ENCODE data around the gene FLOT1.

DNA sequence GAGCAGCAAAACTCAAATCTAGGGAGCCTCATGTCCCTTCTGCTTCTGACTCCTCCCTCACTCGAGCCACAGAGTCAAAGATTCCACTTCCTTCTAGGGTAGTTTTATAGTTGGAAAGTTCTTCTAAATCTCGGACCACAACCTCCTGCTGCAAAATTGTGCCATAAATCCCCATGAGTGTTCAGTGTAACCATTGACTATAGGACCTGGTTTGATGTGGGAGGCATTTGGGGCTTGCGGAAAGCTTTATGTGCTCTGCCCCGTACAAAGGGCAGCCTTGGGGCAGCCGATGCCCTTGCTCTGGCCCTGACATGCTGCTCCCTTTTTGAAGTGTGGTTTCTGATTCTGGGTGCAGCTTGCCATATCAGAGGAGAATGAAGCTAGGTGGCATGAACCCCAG is 45.5 kb upstream of the FLOT1 start:
- TF ChIP-seq, protein P1, sequence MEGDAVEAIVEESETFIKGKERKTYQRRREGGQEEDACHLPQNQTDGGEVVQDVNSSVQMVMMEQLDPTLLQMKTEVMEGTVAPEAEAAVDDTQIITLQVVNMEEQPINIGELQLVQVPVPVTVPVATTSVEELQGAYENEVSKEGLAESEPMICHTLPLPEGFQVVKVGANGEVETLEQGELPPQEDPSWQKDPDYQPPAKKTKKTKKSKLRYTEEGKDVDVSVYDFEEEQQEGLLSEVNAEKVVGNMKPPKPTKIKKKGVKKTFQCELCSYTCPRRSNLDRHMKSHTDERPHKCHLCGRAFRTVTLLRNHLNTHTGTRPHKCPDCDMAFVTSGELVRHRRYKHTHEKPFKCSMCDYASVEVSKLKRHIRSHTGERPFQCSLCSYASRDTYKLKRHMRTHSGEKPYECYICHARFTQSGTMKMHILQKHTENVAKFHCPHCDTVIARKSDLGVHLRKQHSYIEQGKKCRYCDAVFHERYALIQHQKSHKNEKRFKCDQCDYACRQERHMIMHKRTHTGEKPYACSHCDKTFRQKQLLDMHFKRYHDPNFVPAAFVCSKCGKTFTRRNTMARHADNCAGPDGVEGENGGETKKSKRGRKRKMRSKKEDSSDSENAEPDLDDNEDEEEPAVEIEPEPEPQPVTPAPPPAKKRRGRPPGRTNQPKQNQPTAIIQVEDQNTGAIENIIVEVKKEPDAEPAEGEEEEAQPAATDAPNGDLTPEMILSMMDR (IDR thresholded peaks at IDR 0.05): no peak
- TF ChIP-seq POLR2A (IDR thresholded peaks at IDR 0.05): no peak
